Activated CD4-positive, alpha-beta T cell treated with anti-CD3 and anti-CD28 coated beads for 24 hours (primary cell): ENCODE results near the gene CNKSR3.
"Not testable (repeated sequence)": the region's sequence is repeated elsewhere in the genome, so short reads cannot be mapped to it uniquely, and the experiment has no call there.

Source experiments
- DNase-seq, 2 donors: peaks; one replicate each; pipeline ENCODE4 v3.0.0-alpha.2; 2020; ENCODE audit warnings: low read depth in 2 of 2

CNKSR3 gene

DNA sequence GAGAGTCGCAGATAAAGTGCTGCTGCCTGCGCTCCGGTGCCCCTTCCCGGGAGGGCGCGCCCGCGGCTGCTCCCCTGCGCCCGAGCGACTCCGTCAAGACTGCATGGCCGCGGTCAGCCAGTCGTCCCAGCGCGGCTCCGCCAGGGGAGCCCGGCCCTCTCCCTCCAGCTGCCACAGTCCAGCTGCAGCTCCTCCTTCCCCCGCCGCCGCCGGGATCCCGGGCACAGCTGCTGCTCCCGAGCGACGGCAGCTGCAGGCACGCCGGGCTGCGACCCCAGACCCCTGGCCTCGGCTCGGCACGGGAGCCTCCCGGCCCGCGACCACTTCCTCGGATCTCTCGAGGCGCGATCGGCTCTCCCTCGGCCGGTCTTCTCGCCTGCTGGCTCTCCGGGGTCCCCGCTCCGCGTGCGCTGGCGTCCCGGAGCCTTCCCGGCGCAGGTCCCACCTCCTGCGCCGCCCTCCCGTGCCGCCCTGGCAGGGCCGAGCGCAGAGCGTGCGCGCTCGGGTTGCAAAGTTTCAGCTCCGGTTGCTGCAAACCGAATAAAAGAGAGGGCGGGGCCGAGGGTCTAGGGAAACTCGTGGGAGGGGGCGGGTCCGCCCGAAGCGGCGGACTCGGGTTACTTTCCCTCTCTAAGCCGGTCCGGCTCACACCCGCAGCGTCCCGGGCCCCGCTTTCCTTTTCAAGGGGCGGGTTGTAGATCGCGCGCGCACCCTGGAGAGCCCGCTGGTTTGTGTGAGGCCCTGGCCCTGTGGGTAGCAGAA, at the start of gene CNKSR3:
Gene CNKSR3 (minus strand): TSS at position 542 of the 762 bp plus-strand sequence. CDS start 571 bp downstream, outside the sequence.
- peak in 1 of 2 donors; percentile 29 for DNase-seq

DNA sequence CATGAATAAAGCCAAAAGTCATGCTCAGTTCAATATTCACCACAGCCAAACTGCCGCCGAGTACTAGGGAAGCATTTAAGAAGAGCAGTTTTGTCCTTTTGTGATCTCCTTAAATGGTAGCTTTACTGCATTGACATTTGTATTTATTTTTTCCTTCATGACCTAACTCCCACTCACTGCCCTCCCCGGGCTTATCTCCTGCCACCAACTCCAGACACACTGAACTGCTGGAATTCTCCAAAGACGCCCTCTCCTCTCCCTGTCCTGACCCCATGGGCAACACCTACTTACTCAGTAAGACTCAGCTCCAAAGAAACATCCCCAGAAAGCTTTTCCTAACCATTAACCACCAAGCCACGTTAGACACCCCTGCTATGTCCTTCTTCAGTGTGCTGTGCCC, 48.5 kb upstream of the CNKSR3 start:
- DNase-seq, result no peak

DNA sequence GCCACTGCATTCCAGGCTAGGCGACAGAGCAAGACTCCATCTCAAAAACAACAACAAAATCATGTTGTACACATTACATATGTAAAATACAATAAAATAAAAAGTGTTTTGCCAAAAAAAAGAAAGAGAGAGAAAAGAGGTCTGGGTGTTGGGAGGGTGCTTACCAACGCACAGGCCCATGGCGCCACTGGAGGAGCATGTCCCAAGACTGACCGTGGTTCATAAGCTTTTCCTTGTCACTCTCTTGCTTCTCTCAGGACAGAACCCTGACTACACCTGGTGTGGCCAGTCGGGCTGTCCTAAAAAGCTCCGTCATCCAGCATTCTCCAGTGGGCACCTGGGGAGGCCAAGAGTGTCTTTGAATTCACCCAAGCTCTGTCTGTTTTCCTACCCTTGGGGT, 48.0 kb upstream of the CNKSR3 start:
- no peak for DNase-seq

DNA sequence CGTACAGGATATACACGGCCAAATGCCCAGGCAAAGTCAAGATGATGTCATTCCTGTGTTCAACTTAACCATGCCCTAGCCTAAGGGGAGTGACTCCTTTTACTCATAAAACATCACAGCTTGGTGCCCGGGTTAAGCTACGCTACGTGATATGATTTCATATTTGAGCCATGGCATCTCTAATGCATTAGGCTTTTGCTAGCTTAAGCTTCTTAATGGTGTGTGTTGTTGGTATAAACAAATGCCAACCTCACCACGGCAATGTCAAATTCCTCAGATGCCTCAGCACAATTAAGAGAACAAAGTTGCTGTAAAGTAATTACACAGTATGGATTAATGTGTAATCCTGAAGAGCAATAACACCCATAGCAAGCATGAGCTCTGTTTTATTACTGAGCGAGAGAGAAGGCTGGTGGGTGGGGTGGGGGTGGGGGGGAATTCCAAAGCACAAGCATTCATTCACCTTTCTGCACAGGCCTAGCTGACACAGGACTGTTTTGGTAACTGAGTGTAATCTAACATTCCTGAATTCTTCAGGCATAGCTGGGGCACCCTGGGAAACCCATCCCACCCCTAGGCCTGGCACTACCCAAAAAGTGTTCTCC, 44.7 kb upstream of the CNKSR3 start:
- no peak for DNase-seq

DNA sequence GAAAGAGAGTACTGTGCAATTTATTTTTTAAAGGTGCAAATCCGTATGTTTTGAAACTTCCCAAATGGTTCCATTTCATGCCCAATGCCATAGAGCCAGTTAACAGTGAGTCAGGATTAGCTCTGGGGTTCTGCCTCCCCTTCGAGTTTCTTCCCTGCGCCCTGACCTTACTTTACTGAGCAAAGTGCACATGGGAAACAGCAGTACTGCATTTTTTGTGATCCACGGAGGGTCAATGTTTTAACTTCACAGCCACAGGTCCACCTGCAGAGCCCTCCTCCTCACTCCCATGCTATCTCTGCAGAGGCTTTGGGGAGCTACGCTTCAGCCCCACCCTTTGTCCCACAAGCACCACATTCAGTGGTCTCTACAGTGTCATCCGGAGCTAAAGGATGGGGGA, 44.0 kb upstream of the CNKSR3 start:
- DNase-seq, result no peak

DNA sequence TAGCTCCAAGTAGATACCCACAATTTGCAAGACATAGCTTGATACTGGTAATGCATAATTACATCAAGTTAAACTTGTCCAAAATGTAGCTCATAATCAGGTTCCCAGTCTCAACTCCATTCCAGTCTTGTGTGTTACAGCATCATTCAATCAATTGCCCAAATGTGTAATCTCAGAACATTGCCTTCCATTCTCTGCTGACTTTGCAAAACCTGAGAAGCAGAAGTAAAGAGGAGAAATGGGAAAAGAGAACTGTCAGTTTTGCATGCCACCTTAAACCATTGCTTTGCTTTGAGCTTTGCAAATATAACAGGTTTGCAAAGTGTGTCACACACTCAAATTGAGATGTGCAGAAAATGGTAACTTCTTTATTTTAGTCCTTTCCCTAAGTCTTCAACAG, 40.3 kb upstream of the CNKSR3 start:
- DNase-seq, result no peak

DNA sequence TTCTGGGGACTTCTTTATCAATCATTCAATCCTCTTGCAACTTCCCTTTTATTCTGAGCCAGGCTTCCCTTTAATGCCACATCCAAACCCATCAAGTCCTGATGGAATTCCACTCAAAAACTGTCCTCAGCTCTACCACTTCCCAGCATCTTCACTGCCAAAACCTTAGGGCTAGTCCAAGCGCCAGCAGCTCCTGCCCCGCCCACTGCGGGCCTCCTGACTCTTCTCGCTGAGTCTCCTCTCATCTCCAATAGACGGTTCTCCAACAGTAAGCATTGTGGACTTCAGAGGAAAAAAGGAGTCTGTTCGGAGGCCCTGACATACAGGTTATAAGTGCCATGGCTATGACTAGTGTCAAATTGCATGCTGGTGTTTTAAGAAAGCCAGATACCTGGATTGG, 38.7 kb upstream of the CNKSR3 start:
- no peak for DNase-seq

DNA sequence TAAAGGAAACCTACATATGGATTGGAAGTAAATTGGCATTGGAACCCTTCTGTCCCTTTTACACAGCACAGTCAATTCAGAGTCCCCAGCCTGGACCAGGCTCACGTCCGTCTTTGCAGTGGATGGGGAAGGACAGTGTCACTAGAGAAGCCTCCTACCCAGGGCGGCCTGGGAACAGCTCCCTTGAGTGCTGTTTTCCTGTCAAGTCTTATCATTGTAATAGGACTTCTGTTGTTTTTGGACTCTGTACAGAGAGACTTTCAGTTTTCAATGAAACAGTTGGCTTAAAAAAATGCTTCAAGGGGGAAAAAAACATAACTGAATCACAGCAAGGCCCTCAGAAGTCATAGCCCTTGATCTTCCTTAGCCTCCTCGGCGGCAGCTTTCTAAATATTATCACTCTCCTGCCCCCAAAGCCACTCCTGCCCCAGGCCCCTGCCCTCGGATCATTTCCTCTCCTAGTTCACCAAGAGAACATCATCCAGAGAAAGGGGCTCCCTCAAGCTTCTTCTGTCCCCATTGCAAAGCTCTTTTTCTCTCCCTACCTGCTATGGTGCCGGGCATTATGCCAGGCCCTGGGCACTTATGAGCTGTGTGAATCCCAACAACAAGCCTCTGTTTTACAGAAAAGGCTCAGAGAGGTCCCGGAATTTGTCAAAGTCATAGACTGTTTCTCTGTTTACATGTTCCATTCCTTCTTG, 37.8 kb upstream of the CNKSR3 start:
- no peak for DNase-seq

DNA sequence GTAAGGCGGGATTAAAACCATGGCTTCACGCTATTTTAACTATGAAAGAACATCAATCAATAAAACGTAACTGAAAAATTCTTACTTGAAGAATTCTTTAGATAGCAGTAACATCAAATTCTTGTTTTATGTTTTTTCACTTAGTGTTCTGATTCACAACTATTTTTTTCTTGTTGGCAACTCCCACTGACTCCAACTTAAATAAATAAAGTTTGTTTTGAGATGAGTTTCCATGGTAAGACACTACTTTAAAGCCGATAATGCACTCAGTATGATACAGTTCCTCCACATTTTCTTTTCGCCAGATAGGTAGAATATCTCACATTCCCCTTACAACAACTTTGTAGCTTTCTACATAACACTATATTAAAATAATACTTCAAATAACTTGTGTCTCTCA, 33.1 kb upstream of the CNKSR3 start:
- no peak for DNase-seq

DNA sequence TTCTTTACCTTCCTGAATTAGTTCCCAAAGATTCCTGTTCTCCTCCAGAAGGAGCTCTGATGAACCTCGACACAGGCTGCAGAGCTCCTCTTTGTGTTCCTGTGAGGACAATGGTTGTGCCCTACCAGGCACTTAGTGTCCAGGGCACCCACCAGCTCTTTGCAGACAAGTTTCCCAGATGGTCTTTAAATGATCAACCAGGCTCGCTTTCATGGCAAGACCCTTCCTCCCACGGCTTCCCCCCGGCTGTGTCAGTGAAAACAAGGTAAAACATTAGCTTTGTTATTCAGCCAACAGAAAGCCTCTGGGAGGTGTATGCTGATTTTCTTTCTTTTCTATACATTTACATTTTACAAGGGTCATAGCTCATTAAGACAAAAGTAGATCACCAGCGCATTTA, 32.3 kb upstream of the CNKSR3 start:
- no peak for DNase-seq

DNA sequence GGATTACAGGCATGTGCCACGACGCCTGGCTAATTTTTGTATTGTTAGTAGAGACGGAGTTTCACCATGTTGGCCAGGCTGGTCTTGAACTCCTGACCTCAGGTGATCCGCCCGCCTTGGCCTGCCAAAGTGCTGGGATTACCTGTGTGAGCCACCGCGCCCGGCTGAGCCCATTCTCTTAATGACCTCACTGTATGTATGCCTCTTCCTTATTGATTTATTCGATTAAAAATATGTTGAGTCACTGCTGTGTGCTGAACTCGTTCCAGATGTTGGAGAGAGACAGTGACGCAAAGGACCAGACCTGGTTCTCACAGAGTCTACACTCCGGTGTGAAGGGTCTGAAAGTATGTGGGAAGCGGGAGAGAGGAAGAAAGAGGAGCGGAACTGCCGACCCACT, 31.4 kb upstream of the CNKSR3 start:
- DNase-seq, result not testable (repeated sequence)

DNA sequence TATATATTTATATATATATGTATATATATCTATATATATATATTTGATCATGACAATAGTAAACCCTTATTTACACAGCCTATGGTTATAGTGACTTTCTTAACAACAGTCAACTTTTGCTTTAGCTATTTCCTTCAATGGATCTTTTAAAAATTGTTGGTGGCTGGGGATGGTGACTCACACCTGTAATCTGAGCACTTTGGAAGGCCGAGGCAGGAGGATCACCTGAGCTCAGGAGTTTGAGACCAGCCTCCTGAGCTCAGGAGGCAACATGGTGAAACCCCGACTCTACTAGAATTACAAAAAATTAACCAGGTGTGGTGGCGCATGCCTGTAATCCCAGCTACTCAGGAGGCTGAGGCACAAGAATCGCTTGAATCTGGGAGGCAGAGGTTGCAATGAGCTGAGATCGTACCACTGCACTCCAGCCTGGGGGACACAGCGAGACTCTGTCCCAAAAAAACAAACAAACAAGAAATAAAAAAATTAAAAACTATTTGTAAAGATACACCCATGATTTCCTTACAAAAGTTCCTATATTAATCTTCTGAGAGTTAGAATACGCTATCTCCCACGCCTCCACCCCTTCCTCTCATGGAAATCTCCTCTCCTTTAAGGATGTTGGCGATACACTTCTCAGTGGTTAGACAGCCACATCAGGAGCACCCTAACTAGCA, 29.2 kb upstream of the CNKSR3 start:
- no peak for DNase-seq

DNA sequence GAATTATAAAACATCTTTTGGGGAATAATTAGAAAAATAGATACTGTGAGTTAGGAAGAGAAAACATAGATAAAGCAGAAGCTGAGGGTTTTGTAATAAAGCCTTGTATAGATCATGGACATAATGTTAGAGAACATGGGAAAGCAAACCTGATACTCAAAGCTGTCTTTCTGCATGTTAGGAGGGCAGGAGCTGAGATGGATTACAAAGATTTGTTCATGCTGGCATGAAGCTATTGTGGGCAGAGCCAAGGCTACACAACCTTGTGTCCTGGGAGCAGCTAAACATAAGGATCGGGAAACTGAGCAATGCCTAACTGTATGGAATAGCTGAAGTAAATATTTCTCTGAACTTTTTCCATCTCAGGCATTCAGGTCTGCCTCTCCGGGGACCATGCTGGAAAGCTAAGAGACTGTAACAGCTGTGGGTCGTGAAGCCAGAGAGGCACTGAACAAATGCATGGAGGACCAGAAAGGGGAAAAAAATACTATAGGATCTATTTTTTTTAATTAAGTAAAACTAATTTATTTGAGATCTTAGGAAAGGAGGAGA, 28.2 kb upstream of the CNKSR3 start:
- DNase-seq, result no peak

DNA sequence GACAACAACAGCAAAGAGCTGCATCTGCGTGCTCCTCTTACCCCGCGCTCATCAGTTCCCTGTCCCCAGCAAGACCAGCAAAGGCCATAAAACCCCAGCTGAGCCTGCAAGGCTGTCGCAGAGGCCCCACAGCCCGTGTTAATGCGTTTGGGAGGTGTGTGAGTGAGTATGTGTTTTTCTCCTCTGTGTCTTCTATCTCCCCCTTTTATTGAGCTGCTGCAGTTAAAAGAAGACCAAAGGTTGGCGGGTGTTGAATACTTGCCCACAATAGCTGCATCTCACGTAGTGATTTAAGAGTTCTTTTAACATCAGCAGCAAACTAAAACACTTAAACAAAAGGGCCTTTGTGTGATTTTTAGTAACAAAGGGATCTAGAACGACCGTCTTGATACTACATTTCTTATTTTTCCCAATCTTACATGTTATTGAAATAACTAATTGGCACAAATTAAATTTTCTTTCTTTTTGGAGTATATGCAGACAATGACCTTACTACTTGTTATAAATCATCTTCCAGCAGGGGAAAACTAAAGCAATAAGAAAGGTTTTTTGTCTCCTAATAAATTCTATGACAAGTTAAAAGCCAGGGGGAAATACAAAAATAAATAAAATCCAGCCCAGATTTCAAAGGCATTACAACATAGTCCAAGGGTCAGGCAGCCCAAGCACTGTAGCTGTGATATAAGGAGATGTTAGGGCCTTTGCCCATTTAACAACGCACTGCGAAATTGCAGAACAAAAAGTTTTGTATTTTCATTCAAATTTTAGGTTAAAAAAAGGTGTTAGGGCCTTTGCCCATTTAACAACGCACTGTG, 27.2 kb upstream of the CNKSR3 start:
- no peak for DNase-seq

DNA sequence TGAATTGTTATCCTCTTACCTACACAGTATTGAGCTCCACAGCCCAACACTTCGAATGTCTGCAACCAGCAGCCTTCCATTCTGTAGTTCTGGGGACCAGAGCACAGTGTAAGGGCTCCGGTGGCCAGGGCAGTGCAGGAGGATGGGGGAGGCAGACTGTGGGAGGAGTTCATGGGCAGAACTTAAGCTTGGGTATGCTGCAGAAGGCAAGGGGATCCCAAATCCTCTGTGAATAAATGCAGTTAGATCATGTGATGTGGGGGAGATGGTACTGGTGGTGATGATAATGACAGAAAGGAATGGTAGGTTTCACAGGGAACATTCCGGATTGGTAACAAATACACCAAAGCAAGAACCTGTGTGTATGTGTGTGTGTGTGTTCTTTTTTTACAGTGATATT, 26.5 kb upstream of the CNKSR3 start:
- DNase-seq, result no peak

DNA sequence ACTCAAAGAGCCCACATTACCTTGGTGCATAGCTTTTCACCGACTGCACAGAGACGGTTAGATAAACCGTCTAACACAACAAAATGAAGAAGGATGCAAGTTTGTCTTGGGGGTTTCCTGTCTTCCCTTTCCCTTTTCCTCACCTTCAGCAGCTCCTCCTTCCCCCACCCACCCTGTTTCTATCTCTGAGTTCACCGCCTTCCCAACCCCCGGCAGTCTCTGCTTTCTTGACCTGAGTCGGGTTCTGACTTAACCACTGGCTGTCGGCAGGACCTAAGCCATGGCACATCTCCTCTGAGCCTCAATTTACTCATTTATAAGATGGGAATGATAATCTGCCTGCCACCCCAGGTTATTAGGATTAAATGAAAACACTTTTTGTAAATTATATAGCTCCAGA, 25.8 kb upstream of the CNKSR3 start:
- DNase-seq, result no peak

DNA sequence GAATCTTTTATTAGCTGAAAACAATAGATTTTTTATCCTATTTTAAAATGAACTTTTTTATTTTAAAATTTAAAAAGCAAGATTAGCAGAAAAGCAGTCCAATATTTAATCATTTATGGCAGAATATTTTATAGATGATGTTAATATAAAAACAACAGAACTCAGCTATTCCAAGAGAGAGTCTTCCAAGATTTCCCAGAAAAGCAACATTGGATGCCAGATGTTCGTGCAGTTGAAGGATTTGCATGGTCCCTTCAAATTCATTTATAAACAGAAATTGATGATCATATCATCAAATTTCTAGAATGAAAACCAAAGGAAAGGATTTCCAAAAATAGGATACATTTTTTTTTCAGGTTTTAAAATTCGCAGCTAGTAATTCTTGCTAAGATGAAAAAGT, 25.4 kb upstream of the CNKSR3 start:
- DNase-seq, result no peak

DNA sequence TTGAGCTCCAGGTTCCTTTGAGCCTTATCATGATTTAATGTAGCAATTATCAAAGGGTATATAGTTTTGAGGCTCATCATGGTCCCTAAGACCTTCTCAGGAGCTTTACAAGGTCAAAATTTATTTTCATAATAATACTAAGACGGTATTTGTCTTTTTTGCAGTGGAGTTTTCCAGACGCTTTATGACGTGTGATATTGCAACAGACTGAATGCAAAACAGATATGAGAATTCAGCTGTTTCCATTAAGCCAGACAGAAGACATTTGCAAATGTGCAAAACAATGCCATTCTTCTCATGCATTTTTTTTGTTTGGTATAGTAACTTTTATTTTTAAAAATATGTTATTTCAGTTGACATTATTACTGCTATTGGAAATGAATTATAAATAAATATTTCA, 24.7 kb upstream of the CNKSR3 start:
- DNase-seq, result no peak

DNA sequence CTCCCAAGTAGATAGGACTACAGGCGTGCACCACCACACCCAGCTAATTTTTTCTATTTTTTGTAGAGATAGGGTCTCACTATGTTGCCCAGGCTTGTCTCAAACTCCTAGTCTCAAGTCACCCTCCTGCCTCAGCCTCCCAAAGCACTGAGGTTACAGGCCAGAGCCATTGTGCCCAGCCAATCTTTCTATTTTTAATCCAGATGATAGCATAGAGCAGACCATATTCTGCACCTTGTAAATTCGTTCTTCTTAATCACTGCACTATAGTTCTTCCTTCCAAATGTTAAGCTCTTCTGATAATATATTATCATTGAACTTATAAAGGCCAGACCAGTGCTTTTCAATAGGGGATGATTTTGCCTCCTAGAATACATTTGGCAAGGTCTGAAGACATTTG, 24.0 kb upstream of the CNKSR3 start:
- no peak for DNase-seq

DNA sequence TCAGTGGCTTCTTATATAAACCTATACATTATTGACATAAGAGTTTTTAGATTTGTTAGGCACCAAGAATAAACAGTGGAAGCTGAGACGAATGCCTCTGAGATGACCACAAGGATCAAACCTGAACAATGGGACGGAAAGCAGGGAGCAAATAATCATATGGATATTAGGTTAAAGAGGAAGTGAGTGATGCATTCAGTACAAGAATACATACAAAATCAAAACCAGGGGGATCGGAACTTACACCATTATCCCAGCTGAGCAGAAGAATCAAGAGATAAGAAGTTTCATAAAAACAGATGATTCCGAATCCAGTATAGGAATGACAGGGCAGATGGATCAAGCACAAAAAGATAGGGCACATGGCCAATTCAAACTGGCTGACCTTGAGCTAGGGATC, 21.9 kb upstream of the CNKSR3 start:
- DNase-seq, result no peak

DNA sequence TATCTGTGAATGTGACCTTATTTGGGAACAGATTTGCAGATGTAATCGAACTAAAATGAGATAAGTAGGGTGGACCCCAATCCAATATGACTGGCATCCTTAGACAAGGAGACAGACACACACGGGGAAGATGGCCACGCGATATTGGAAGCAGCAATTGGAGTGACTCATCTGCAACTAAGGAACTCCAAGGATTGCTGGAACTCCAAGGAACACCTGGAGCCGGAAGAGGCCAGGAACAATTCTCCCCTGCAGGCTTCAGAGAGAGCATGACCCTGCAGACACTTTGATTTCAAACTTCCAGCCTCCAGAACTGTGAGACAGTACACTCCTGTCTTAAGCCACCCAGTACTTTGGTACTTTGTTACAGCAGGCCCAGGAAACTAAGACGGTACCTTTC, 19.5 kb upstream of the CNKSR3 start:
- no peak for DNase-seq
